IPS-20b (cell line): ENCODE results near the gene CST9L.
"Not testable (repeated sequence)": the region's sequence is repeated elsewhere in the genome, so short reads cannot be mapped to it uniquely, and the experiment has no call there.

ENCODE experiments used
- H3K27ac ChIP-seq: one replicate; pipeline ENCODE4 v1.5.1; 2013; ENCODE audit warnings: low read length
- H3K27me3 ChIP-seq: 2 replicates; pipeline ENCODE4 v1.6.1; 2013; ENCODE audit warnings: mild to moderate bottlenecking, low read length, inconsistent platforms; ENCODE audit not compliant: insufficient read depth
- H3K36me3 ChIP-seq: 2 replicates; pipeline ENCODE4 v1.6.1; 2013; ENCODE audit warnings: low read depth, mild to moderate bottlenecking, inconsistent platforms, low read length, moderate library complexity; ENCODE audit not compliant: insufficient read depth
- H3K4me1 ChIP-seq: 2 replicates; pipeline ENCODE4 v1.6.1; 2013; ENCODE audit warnings: mild to moderate bottlenecking, control low read depth, inconsistent platforms, low read length, moderate library complexity; ENCODE audit not compliant: insufficient read depth
- H3K4me3 ChIP-seq: 2 replicates; pipeline ENCODE4 v1.5.1; 2013; ENCODE audit warnings: mild to moderate bottlenecking, low read length, inconsistent platforms
- H3K9ac ChIP-seq: 2 replicates; pipeline ENCODE4 v1.6.1; 2013; ENCODE audit warnings: low read depth, mild to moderate bottlenecking, inconsistent platforms, low read length, moderate library complexity
- H3K9me3 ChIP-seq: 2 replicates; pipeline ENCODE4 v1.6.1; 2013; ENCODE audit warnings: mild to moderate bottlenecking, low read depth, low read length, inconsistent platforms; ENCODE audit not compliant: insufficient read depth

CST9L gene

DNA sequence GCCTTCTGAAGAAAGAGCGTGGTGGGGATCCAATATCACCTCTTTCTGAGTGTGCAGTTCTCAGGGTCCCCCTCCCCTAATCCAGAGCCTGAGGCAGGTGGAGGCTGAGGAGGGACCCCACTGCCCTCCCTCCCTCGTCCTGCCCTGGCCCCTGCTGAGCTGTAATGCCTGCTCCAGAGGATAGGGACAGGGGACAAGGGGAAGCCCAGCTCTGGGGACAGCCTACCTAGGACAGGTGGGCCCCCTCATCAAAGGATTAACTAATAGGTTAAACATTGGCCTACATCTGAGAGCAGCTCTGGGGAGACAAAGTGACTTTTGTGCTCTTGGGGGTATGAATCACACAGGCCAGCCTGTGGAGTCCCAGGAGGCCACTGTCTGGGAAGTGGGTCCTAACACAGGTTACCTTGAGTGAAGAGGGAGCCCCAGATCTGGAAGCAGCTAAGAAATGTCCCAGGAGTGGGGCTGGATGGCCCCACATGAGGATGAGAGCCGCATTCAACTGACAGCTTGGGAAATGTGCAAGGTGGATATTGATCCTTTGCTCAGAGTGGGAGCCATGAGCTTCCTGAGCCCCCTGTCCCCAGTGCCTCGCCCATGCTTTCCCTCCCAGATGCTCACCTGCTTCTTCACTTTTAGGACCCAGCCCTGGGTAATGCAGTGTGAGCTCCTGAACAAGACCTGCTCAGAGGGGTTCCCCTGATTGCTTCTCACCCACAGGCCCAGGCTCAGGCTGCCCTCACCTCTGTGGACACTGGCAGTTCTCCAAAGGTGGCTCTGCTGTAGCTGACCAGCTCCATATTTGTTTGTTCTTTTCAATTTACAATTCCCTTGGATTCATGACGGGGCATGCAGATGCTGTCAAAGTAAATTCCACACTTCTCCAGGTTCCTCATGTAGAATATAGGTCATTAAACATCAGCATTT, 17.8 kb upstream of the CST9L start:
- H3K4me1 ChIP-seq, result no peaks in the 10 kb centered on the region; the same call in 1 of the 2 replicates
- no peak overlapping the region for H3K27ac ChIP-seq
- no peaks in the 10 kb centered on the region for H3K36me3 ChIP-seq
- no peak overlapping the region for H3K4me3 ChIP-seq
- H3K9ac ChIP-seq, result no peak overlapping the region
- H3K9me3 ChIP-seq, result no peaks in the 10 kb centered on the region
- H3K27me3 ChIP-seq, result peaks cover 6% of the 10 kb centered on the region; the same call in 1 of the 2 replicates

DNA sequence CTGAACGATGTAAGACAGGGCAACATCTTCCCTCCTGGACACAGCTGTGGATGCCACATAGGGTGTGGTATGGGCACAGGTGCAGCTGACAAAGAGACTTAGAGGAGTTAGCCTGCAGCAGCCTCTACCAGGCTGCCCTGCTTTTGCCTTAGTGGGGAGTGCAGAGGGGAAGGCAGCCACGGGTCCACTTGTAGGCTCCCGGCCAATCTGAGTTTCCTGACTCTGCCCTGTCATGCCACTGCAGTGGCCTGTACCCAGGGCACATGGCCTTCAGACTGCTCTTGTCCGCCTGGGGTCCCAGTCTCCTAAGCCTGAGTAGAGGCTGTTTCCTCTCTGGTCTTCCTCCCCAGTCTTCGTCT, 17.1 kb upstream of the CST9L start:
- no peaks in the 10 kb centered on the region for H3K9me3 ChIP-seq
- peaks cover 6% of the 10 kb centered on the region; the same call in 1 of the 2 replicates for H3K27me3 ChIP-seq
- no peaks in the 10 kb centered on the region for H3K36me3 ChIP-seq
- no peak overlapping the region for H3K4me3 ChIP-seq
- H3K4me1 ChIP-seq, result no peaks in the 10 kb centered on the region; the same call in 1 of the 2 replicates
- H3K9ac ChIP-seq, result no peak overlapping the region
- H3K27ac ChIP-seq, result no peak overlapping the region

DNA sequence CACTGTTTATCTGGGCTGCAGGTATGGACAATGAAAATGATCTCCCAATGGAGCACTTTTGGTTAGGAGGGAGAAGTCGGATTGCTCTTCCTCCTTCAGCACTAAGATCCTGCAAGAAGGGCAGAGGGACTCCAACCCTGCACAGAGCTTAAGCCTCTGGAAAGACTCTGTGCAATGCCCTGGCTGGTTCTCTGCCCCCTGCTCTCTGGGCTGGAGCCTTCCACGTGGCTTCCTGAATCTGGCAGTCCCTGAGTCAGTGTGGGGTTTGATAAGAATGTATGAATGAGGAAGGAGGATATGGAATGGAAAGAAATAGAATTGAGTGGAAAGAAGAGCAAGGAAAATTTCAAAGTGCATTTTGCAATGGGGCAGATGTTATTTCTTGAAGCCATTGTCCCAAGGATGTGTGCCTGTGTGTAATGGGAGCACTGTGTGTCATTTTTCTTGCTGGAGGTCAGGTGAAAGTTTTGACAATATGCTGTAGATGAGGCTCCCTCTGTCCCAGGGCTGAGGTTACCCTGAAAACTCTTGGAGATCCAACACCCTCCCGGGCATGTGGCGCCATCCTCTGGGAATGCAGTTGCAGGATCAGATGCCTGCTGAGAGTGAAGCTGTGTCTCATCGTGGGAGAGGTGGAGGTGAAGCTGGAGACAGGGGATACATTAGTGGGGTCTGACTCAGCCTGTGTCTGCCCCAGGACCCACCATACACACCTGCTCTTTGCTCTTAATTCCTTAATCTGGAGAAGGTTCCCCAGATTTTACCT, 16.3 kb upstream of the CST9L start:
- no peaks in the 10 kb centered on the region for H3K36me3 ChIP-seq
- H3K4me1 ChIP-seq, result no peaks in the 10 kb centered on the region; the same call in 1 of the 2 replicates
- no peaks in the 10 kb centered on the region for H3K9me3 ChIP-seq
- H3K27ac ChIP-seq, result no peak overlapping the region
- H3K4me3 ChIP-seq, result no peak overlapping the region
- H3K9ac ChIP-seq, result no peak overlapping the region
- peaks cover 6% of the 10 kb centered on the region; the same call in 1 of the 2 replicates for H3K27me3 ChIP-seq

DNA sequence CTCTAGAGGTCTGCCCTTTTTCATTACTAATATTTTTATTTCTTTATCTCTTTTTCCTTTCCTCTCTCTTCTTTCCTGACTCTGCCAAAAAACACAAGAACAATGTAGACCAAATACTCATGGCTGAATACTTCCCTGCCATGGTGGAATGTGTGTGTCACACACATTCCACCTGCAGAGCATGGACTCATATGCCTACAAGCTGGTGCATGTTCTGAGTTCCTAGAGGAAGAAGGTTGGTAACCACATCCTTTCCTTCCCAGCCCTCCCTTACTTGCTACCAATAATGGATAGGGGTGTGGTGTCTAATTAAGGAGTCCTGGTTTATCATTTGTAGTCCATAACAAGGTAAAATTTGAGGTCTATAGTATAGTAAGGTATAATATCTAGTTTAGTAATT, 15.2 kb upstream of the CST9L start:
- Histone ChIP-seq H3K36me3 (no peaks in the 10 kb centered on the region), H3K27ac (no peak overlapping the region), H3K9me3 (no peaks in the 10 kb centered on the region), H3K9ac (no peak overlapping the region), H3K4me3 (no peak overlapping the region), H3K27me3 (peaks cover 6% of the 10 kb centered on the region; the same call in 1 of the 2 replicates), H3K4me1 (no peaks in the 10 kb centered on the region)

DNA sequence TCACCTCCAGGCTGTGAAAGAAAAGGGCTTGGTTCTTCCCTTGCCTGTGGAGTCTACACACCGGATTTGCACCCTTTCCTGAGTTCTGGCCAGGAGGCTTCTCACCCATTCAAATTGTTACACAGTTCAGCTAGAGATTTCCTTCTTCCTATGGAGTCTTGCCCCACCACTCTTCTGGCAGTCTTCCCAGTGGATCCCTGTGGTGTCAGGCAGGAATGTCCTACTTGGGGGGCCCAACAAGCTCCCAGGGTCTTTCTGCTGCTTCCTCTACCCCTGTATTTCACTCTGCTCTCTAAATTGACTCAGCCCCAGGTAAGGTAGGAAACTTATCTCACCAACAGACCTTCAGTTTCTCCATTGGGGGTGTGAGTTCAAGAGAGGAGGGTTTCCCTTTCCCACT, 14.0 kb upstream of the CST9L start:
- Histone ChIP-seq H3K9ac (no peak overlapping the region), H3K27me3 (peaks cover 6% of the 10 kb centered on the region; the same call in 1 of the 2 replicates)

DNA sequence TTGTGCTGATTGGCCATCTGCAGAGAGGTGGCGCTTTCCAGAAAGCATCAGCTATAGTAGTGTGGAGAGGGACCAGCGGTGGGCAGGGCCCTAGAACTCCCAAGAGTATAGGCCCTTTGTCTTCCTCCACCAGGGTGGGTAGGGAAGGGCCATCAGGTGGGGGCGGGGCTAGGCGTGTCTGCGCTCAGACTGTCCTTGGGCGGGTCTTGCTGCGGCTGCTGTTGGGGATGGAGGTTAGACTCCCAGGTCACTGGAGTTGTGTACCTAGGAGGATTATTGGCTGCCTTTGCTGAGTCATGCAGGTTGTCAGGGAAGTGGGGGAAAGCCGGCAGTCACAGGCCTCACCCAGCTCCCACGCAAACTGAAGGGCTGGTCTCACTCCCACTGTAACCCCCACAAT, 13.5 kb upstream of the CST9L start:
- not testable (repeated sequence) for H3K9me3 ChIP-seq, H3K36me3 ChIP-seq, H3K4me1 ChIP-seq, H3K4me3 ChIP-seq, H3K9ac ChIP-seq, H3K27me3 ChIP-seq, H3K27ac ChIP-seq

More for the DNA sequence above, 14.0 kb upstream of the CST9L start:
- no peak overlapping the region for H3K4me3 ChIP-seq
- H3K4me1 ChIP-seq, result no peaks in the 10 kb centered on the region
- H3K36me3 ChIP-seq, result no peaks in the 10 kb centered on the region
- H3K27ac ChIP-seq, result no peak overlapping the region
- no peaks in the 10 kb centered on the region for H3K9me3 ChIP-seq

DNA sequence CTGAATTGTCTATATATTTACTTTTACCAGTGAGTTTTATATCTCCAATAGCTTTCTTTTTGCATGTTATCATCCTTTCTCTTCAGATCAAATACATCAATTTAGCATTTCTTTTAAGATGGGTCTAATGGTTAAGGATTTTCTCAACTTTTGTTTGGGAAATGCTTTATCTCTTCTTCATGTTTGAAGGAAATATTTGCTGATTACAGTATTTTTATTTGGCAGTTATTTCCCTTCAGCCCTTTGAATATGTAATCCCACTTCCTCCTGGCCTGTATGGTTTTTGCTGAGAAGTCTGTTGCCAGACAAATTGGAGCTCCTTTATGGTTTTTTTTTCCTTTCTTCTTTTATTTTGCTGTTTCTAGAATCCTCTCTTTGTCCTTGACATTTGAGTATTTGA, 6.7 kb upstream of the CST9L start:
- no peaks in the 10 kb centered on the region for H3K27me3 ChIP-seq
- H3K4me3 ChIP-seq, result no peak overlapping the region

DNA sequence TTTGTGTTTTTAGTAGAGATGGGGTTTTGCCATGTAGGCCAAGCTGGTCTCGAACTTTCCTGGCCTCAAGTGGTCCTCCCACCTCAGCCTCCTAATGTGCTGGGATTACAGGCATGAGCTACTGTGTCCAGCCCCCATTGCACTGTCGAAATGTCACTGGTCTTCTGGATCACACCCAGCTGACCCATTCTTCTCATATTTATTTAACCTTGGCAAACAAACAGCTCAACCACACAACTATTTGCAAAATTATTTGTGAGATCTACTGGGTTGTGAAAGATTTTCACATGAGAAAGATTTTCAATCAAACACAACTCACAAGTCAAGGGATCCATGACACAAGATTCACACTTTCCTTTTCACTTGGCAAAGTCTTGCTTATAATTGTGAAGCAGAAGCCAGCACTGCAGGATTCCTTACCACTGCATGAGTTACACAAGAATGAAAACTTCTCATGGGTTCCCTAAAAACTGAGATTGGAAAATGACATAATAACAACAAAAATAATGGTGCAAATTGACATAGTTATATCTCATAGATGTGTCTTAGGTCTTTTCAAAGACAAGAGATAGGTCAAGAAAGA, 2.0 kb upstream of the CST9L start:
- H3K36me3 ChIP-seq, result no peaks in the 10 kb centered on the region
- no peak overlapping the region for H3K9ac ChIP-seq
- H3K27ac ChIP-seq, result no peak overlapping the region
- H3K4me1 ChIP-seq, result no peaks in the 10 kb centered on the region
- no peaks in the 10 kb centered on the region for H3K9me3 ChIP-seq
- no peak overlapping the region for H3K4me3 ChIP-seq
- no peaks in the 10 kb centered on the region for H3K27me3 ChIP-seq

More for the DNA sequence above, 6.7 kb upstream of the CST9L start:
- Histone ChIP-seq H3K9me3 (no peaks in the 10 kb centered on the region), H3K4me1 (no peaks in the 10 kb centered on the region), H3K9ac (no peak overlapping the region), H3K36me3 (no peaks in the 10 kb centered on the region), H3K27ac (no peak overlapping the region)

DNA sequence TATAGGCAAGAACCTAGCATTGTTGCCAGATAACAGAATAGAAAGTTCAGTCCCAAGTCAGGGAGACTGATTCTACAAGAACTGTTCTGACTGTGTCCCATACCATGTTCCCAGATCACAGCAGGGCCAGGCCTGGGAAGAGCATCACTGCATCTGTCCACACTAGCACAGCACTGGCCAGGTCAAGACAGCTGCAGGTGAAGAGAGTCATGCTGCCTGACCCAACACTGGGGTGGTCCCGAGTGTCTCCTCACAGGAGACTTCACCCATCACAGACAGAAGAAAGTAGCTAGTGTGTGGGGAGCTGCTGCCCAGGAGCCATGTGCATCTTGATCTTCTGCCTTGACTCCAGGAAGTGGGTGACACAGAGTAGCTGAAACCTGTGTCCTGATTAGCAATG, 1.3 kb upstream of the CST9L start:
- no peak overlapping the region for H3K9ac ChIP-seq
- no peaks in the 10 kb centered on the region for H3K9me3 ChIP-seq
- H3K27me3 ChIP-seq, result no peaks in the 10 kb centered on the region
- no peak overlapping the region for H3K27ac ChIP-seq
- no peak overlapping the region for H3K4me3 ChIP-seq
- no peaks in the 10 kb centered on the region for H3K4me1 ChIP-seq
- H3K36me3 ChIP-seq, result no peaks in the 10 kb centered on the region

DNA sequence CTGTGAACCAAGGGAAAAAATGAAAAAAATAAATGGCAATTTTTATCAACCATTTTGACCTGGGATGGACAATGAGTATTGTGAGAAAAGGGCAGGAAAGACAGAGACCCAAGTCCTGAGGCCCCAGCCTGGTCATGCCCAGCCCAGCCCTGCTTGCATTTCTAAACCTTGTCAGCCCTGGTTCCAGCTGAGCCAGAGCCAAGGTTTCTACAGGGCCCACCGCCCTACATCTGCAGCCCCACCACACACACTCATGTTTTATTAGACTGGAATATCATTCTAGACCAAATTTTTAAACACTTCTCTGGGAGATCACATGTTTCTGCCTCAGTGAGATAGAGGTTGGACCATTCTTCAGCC, 667 bp upstream of the CST9L start:
- Histone ChIP-seq H3K4me3 (no peak overlapping the region), H3K9me3 (no peaks in the 10 kb centered on the region), H3K4me1 (no peaks in the 10 kb centered on the region), H3K27ac (no peak overlapping the region), H3K27me3 (no peaks in the 10 kb centered on the region), H3K9ac (no peak overlapping the region), H3K36me3 (no peaks in the 10 kb centered on the region)

DNA sequence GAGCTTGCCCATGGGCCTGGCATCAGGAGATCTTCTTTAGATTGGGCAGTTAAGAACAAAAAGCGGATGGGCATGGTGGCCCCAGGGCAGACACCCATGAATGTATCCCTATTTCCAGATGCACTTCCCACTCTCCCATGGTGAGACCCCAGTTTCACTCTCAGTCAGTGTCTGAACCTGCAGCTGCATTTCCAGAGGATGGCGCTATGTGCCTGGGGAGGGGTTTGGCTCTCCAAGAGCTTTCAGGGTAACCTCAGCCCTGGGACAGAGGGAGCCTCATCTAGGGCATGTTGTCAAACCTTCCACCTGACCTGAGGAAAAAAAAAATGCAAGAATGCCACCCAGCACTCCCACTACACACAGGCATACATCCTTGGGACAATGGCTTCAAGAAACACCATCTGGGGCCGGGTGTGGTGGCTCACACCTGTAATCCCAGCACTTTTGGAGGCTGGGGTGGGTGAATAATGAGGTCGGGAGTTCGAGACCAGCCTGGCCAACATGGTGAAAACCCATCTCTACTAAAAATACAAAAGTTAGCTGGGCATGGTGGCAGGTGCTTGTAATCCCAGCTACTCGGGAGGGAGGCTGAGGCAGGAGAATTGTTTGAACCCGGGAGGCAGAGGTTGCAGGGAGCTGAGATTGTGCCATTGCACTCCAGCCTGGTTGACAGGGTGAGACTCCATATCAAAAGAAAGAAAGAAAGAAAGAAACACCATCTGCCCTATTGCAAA, 1.9 kb downstream of the CST9L start:
- Histone ChIP-seq H3K27ac (no peak overlapping the region), H3K4me1 (no peaks in the 10 kb centered on the region), H3K36me3 (no peaks in the 10 kb centered on the region), H3K9me3 (peaks cover 12% of the 10 kb centered on the region), H3K9ac (no peak overlapping the region), H3K4me3 (no peak overlapping the region), H3K27me3 (no peaks in the 10 kb centered on the region)
